Naive thymus-derived CD4-positive, alpha-beta T cell (primary cell): ENCODE results near the gene DMWD. TPM values are rescaled to one million over a fixed set of nuclear protein-coding genes. Genes with fewer than 3 reads are reported as not detected.

Experiments
- ATAC-seq: fragments of 150-1000 bp; cut with Tn5 transposase; 2 replicates; pipeline ENCODE4 v1.10.0; 2021; ENCODE audit warnings: mild to moderate bottlenecking, moderate library complexity
- CTCF ChIA-PET: fragments of 350-600 bp; sonication (Branson Sonifier 250); formaldehyde crosslinking; loops from one replicate; lab custom pipeline; 2021; ENCODE audit warnings: antibody characterized with exemption; lab: Charles Lee
- POLR2A ChIA-PET: fragments of 350-600 bp; sonication (Branson Sonifier 250); formaldehyde crosslinking; loops from one replicate; lab custom pipeline; 2021; ENCODE audit warnings: antibody characterized with exemption, inconsistent platforms; lab: Charles Lee
- DNase-seq, 9 donors: peaks; one replicate each; pipeline versions ENCODE4 v3.0.0 to v3.0.0-alpha.2; 2020 to 2022; ENCODE audit warnings: mixed read lengths in 1 of 9
- H3K27ac ChIP-seq: one replicate; pipeline ENCODE4 v1.7.0; 2013; ENCODE audit warnings: mild to moderate bottlenecking, low read depth, low read length, moderate library complexity
- H3K27me3 ChIP-seq, 2 donors: one replicate each; pipeline ENCODE4 v1.7.0; 2013; ENCODE audit warnings: low read length in 2 of 2, mild to moderate bottlenecking in 2 of 2, moderate library complexity in 2 of 2; ENCODE audit not compliant: control insufficient read depth in 2 of 2, insufficient read depth in 2 of 2
- H3K36me3 ChIP-seq, 3 experiments: 1 replicate in 2 of 3; 2 replicates in 1 of 3; pipeline ENCODE4 v1.7.0; 2013; ENCODE audit warnings: low read length in 3 of 3, mild to moderate bottlenecking in 3 of 3, moderate library complexity in 1 of 3; ENCODE audit not compliant: insufficient read depth in 3 of 3, control insufficient read depth in 2 of 3
- H3K4me1 ChIP-seq, 2 donors: one replicate each; pipeline ENCODE4 v1.7.0; 2013; ENCODE audit warnings: low read length in 2 of 2, mild to moderate bottlenecking in 2 of 2, moderate library complexity in 1 of 2; ENCODE audit not compliant: control insufficient read depth in 2 of 2, insufficient read depth in 2 of 2
- H3K4me3 ChIP-seq: 2 replicates; pipeline ENCODE4 v1.7.0; 2013; ENCODE audit warnings: mild to moderate bottlenecking, low read length
- H3K9me3 ChIP-seq, 3 experiments: 1 replicate in 2 of 3; 2 replicates in 1 of 3; pipeline ENCODE4 v1.7.0; 2013; ENCODE audit warnings: low read length in 3 of 3; ENCODE audit not compliant: control insufficient read depth in 2 of 3
- H3K27ac Mint-ChIP-seq, 9 donors: one replicate each; pipeline ENCODE4 v1.8.0; 2020 to 2022; ENCODE audit warnings: mixed read lengths in 9 of 9, mild to moderate bottlenecking in 8 of 9, moderate library complexity in 5 of 9, inconsistent platforms in 2 of 9
- H3K27me3 Mint-ChIP-seq, 5 donors: one replicate each; pipeline ENCODE4 v1.8.0; 2021 to 2022; ENCODE audit warnings: mixed read lengths in 5 of 5, mild to moderate bottlenecking in 1 of 5
- H3K36me3 Mint-ChIP-seq, 5 donors: one replicate each; pipeline ENCODE4 v1.8.0; 2020 to 2022; ENCODE audit warnings: mixed read lengths in 5 of 5, mild to moderate bottlenecking in 3 of 5, inconsistent platforms in 1 of 5
- H3K4me1 Mint-ChIP-seq, 7 donors: one replicate each; pipeline ENCODE4 v1.8.0; 2020 to 2022; ENCODE audit warnings: mixed read lengths in 7 of 7, mild to moderate bottlenecking in 3 of 7, inconsistent platforms in 1 of 7
- H3K4me3 Mint-ChIP-seq, 10 donors: one replicate each; pipeline ENCODE4 v1.8.0; 2020 to 2022; ENCODE audit warnings: mild to moderate bottlenecking in 10 of 10, mixed read lengths in 10 of 10, moderate library complexity in 6 of 10, inconsistent platforms in 2 of 10
- H3K9me3 Mint-ChIP-seq, 11 donors: one replicate each; pipeline ENCODE4 v1.8.0; 2020 to 2022; ENCODE audit warnings: mixed read lengths in 11 of 11, mild to moderate bottlenecking in 4 of 11, inconsistent platforms in 1 of 11, moderate library complexity in 1 of 11
- intact Hi-C, 2 donors: fragments of 100-400 bp; cut with micrococcal nuclease; formaldehyde crosslinking; loops; one replicate each; pipeline ENCODE4 v1.15.1; 2023
- polyA plus RNA-seq, 2 donors: library from polyadenylated mRNA; unstranded; fragments of 300-500 nt; fragmentation: Illumina TruSeq; gene quantifications; one replicate each; pipeline ENCODE4 v1.2.3, GENCODE V29; 2021
- total RNA-seq, 6 experiments: library from RNA in 5 of 6; stranded (reverse) in 5 of 6; gene quantifications; 1 replicate in 5 of 6; 2 replicates in 1 of 6; pipeline ENCODE4 v1.2.3 and lab custom pipeline; 2021 to 2026

The DMWD gene
- total and polyA plus RNA-seq, 7 experiments from 2014 or later, result 3.7 to 43.2 (median 22.9) TPM

GRCh38 chr19:45785781-45786532 is 6.7 kb downstream of the DMWD start:
- ATAC-seq, result no peak
- Histone ChIP-seq H3K4me1 (peaks cover 5 to 7% of the 10 kb centered on the region in 2 donors), H3K9me3 (no peaks in the 10 kb centered on the region), H3K4me3 (no peak overlapping the region), H3K27ac (no peak overlapping the region), H3K36me3 (peaks cover 5 to 28% (median 10%) of the 10 kb centered on the region in 3 experiments), H3K27me3 (peaks cover 0 to 4% of the 10 kb centered on the region in 2 donors)
- intact Hi-C loops, result no loop called here
- Mint-ChIP-seq H3K9me3 (peaks cover 0 to 2% (median 0%) of the 10 kb centered on the region in 11 donors), H3K27ac (no peak overlapping the region), H3K36me3 (peaks cover 8 to 34% (median 24%) of the 10 kb centered on the region in 5 donors), H3K4me3 (peak overlapping the region in 1 of 10 donors; percentile 34), H3K4me1 (peaks cover 7 to 19% (median 11%) of the 10 kb centered on the region in 7 donors), H3K27me3 (peaks cover 0 to 43% (median 18%) of the 10 kb centered on the region in 5 donors)
- CTCF ChIA-PET, result interaction anchor here (0.6 to 1.5 kb wide), 2 partner anchors 17 kb away, joined by 3 to 6 read pairs; partner anchors contain the start of gene SIX5
- POLR2A ChIA-PET, result no interaction called here
- DNase-seq, result no peak

GRCh38 chr19:45785097-45785496 is 7.5 kb downstream of the DMWD start:
- Histone ChIP-seq H3K27ac (no peak overlapping the region), H3K36me3 (peaks cover 5 to 28% (median 10%) of the 10 kb centered on the region in 3 experiments), H3K4me3 (no peak overlapping the region), H3K4me1 (peaks cover 0 to under 1% of the 10 kb centered on the region in 2 donors), H3K27me3 (peaks cover 0 to 11% of the 10 kb centered on the region in 2 donors), H3K9me3 (no peaks in the 10 kb centered on the region)
- POLR2A ChIA-PET, result no interaction called here
- peaks cover 8 to 34% (median 24%) of the 10 kb centered on the region in 5 donors for H3K36me3 Mint-ChIP-seq
- CTCF ChIA-PET, result interaction anchor here (1.5 kb wide), 1 partner anchor 16 kb away, joined by 6 read pairs; the partner anchor contains the start of gene SIX5
- ATAC-seq (no peak), DNase-seq (no peak)
- H3K4me1 Mint-ChIP-seq, result peaks cover 0 to 14% (median 7%) of the 10 kb centered on the region in 7 donors
- H3K27ac Mint-ChIP-seq, result no peak overlapping the region
- peaks cover 2 to 48% (median 24%) of the 10 kb centered on the region in 5 donors for H3K27me3 Mint-ChIP-seq
- intact Hi-C loops, result no loop called here
- H3K9me3 Mint-ChIP-seq, result peaks cover 0 to 2% (median 0%) of the 10 kb centered on the region in 11 donors
- H3K4me3 Mint-ChIP-seq, result no peak overlapping the region

GRCh38 chr19:45784096-45784495 is 8.5 kb downstream of the DMWD start:
- DNase-seq (no peak), ATAC-seq (no peak)
- Histone ChIP-seq H3K27ac (no peak overlapping the region), H3K36me3 (peaks cover 5 to 23% (median 5%) of the 10 kb centered on the region in 3 experiments), H3K4me1 (peaks cover 3 to 10% of the 10 kb centered on the region in 2 donors), H3K9me3 (no peaks in the 10 kb centered on the region), H3K4me3 (no peak overlapping the region), H3K27me3 (peaks cover 0 to 16% of the 10 kb centered on the region in 2 donors)
- Mint-ChIP-seq H3K4me1 (peaks cover 7 to 23% (median 11%) of the 10 kb centered on the region in 7 donors), H3K36me3 (peaks cover 6 to 31% (median 22%) of the 10 kb centered on the region in 5 donors), H3K27ac (no peak overlapping the region), H3K9me3 (peaks cover 0 to 2% (median 0%) of the 10 kb centered on the region in 11 donors), H3K27me3 (peaks cover 12 to 50% (median 30%) of the 10 kb centered on the region in 5 donors), H3K4me3 (no peak overlapping the region)
- intact Hi-C loops, result no loop called here
- ChIA-PET CTCF (interaction anchor here (1.5 kb wide), 1 partner anchor 15 kb away, joined by 6 read pairs; the partner anchor contains the start of gene SIX5), POLR2A (no interaction called here)

- peaks cover 13 to 29% (median 18%) of the 10 kb centered on the region in 7 donors for H3K4me1 Mint-ChIP-seq
- H3K9me3 ChIP-seq, result no peaks in the 10 kb centered on the region
- no peak overlapping the region for H3K4me3 ChIP-seq
- no peak overlapping the region for H3K4me3 Mint-ChIP-seq
- POLR2A ChIA-PET, result interaction anchor here (0.8 to 1.7 kb wide), 3 partner anchors 9 to 16 kb away, joined by 3 to 7 read pairs (median 5); partner anchors contain the start of gene DMWD
- peaks cover 0 to 18% of the 10 kb centered on the region in 2 donors for H3K27me3 ChIP-seq
- no peak overlapping the region for H3K27ac ChIP-seq
- peaks cover 2 to 23% (median 16%) of the 10 kb centered on the region in 5 donors for H3K36me3 Mint-ChIP-seq
- ATAC-seq (no peak), DNase-seq (no peak)
- CTCF ChIA-PET, result no interaction called here
- H3K27me3 Mint-ChIP-seq, result peaks cover 15 to 48% (median 33%) of the 10 kb centered on the region in 5 donors
- H3K4me1 ChIP-seq, result peaks cover 7 to 17% of the 10 kb centered on the region in 2 donors
- intact Hi-C loops, result no loop called here
- H3K27ac Mint-ChIP-seq, result no peak overlapping the region
- peaks cover 0 to 2% (median 0%) of the 10 kb centered on the region in 11 donors for H3K9me3 Mint-ChIP-seq
- H3K36me3 ChIP-seq, result peaks cover 0 to 13% (median 5%) of the 10 kb centered on the region in 3 experiments
Measured at GRCh38 chr19:45782820-45783785, 9.5 kb downstream of the DMWD start.

GRCh38 chr19:45782162-45782691 is 10.4 kb downstream of the DMWD start, which contains the start of gene DMPK:
TSS of gene DMPK (minus strand) at chr19:45782490. CDS start at chr19:45782352, 138 bp downstream.
- no peaks in the 10 kb centered on the region for H3K9me3 ChIP-seq
- peaks cover 0 to 21% (median 5%) of the 10 kb centered on the region in 3 experiments for H3K36me3 ChIP-seq
- Mint-ChIP-seq H3K27ac (no peak within 1 kb of the TSS), H3K9me3 (peaks cover 0 to 2% (median 0%) of the 10 kb centered on the region in 11 donors), H3K4me3 (no peak within 1 kb of the TSS), H3K27me3 (peaks cover 15 to 42% (median 31%) of the 10 kb centered on the region in 5 donors), H3K4me1 (peaks cover 13 to 28% (median 18%) of the 10 kb centered on the region in 7 donors), H3K36me3 (peaks cover 0 to 15% (median 8%) of the 10 kb centered on the region in 5 donors)
- ChIA-PET CTCF (no interaction called here), POLR2A (interaction anchor here (0.6 to 1.7 kb wide), 4 partner anchors 10 to 1395 kb away, joined by 3 to 7 read pairs (median 4); partner anchors contain the start of gene DMWD)
- peaks cover 7 to 17% of the 10 kb centered on the region in 2 donors for H3K4me1 ChIP-seq
- DNase-seq (no peak), ATAC-seq (no peak)
- intact Hi-C loops, result no loop called here
- H3K4me3 ChIP-seq, result no peak within 1 kb of the TSS
- H3K27ac ChIP-seq, result no peak within 1 kb of the TSS
- H3K27me3 ChIP-seq, result peaks cover 0 to 18% of the 10 kb centered on the region in 2 donors
